Mesendoderm (in vitro differentiated cells): Measurements from ENCODE around the gene RPS6KB2.

Experiments
- DNase-seq: peaks from one replicate; pipeline ENCODE4 v3.0.0; 2013
- H2AK5ac ChIP-seq: 2 replicates; pipeline ENCODE4 v1.6.1; 2013; ENCODE audit warnings: low read length, inconsistent platforms
- H2BK120ac ChIP-seq: 2 replicates; pipeline ENCODE4 v1.6.1; 2013; ENCODE audit warnings: low read depth, mild to moderate bottlenecking, low read length, moderate library complexity, mixed read lengths
- H2BK15ac ChIP-seq: replicated peaks from 2 replicates; pipeline ENCODE4 v1.6.1; 2013; ENCODE audit warnings: low read depth, mild to moderate bottlenecking, moderate library complexity
- H2BK5ac ChIP-seq: 2 replicates; pipeline ENCODE4 v1.6.1; 2013; ENCODE audit warnings: low read length, inconsistent platforms
- H3K18ac ChIP-seq: 2 replicates; pipeline ENCODE4 v1.6.1; 2013; ENCODE audit warnings: mild to moderate bottlenecking, low read length, mixed read lengths
- H3K23ac ChIP-seq: one replicate; pipeline ENCODE4 v1.6.1; 2013; ENCODE audit warnings: low read length
- H3K27ac ChIP-seq: 2 replicates; pipeline ENCODE4 v1.5.1; 2013; ENCODE audit warnings: low read depth, mild to moderate bottlenecking, inconsistent platforms, low read length, moderate library complexity
- H3K27me3 ChIP-seq: 2 replicates; pipeline ENCODE4 v1.6.1; 2013; ENCODE audit warnings: low read length, control low read depth, mild to moderate bottlenecking, inconsistent platforms; ENCODE audit not compliant: insufficient read depth, poor library complexity
- H3K36me3 ChIP-seq: 2 replicates; pipeline ENCODE4 v1.6.1; 2013; ENCODE audit warnings: low read length, inconsistent platforms; ENCODE audit not compliant: control insufficient read depth, insufficient read depth
- H3K4ac ChIP-seq: one replicate; pipeline ENCODE4 v1.6.1; 2013; ENCODE audit warnings: low read depth, mild to moderate bottlenecking, low read length, moderate library complexity
- H3K4me1 ChIP-seq: 2 replicates; pipeline ENCODE4 v1.6.1; 2013; ENCODE audit warnings: low read depth, low read length, inconsistent platforms; ENCODE audit not compliant: control insufficient read depth
- H3K4me2 ChIP-seq: 2 replicates; pipeline ENCODE4 v1.6.1; 2013; ENCODE audit warnings: low read length
- H3K4me3 ChIP-seq: 2 replicates; pipeline ENCODE4 v1.5.1; 2013; ENCODE audit warnings: mild to moderate bottlenecking, low read length
- H3K56ac ChIP-seq: one replicate; pipeline ENCODE4 v1.6.1; 2013; ENCODE audit warnings: low read length
- H3K79me1 ChIP-seq: 2 replicates; pipeline ENCODE4 v1.6.1; 2013; ENCODE audit warnings: low read length, inconsistent platforms
- H3K79me2 ChIP-seq: 2 replicates; pipeline ENCODE4 v1.6.1; 2013; ENCODE audit warnings: mild to moderate bottlenecking, low read length; ENCODE audit not compliant: control insufficient read depth, insufficient read depth
- H3K9ac ChIP-seq: 2 replicates; pipeline ENCODE4 v1.6.1; 2013; ENCODE audit warnings: low read length, inconsistent platforms
- H4K5ac ChIP-seq: one replicate; pipeline ENCODE4 v1.6.1; 2013; ENCODE audit warnings: low read length
- H4K8ac ChIP-seq: one replicate; pipeline ENCODE4 v1.6.1; 2013; ENCODE audit warnings: low read depth, mild to moderate bottlenecking, control low read depth, low read length, moderate library complexity
- WGBS: extraction: QIAGEN DNeasy Blood & Tissue Kit; methylation state at CpG from one replicate; pipeline ENCODE4 v1.1.7; 2013; ENCODE audit warnings: low lambda C conversion rate, missing lambda C conversion rate; ENCODE audit not compliant: insufficient coverage; ENCODE audit errors: extremely low coverage; 5-methylcytosine and 5-hydroxymethylcytosine counted together

The RPS6KB2 gene

GRCh38 chr11:67482275-67482826, 54.1 kb downstream of the RPS6KB2 start:
- Histone ChIP-seq H3K27me3 (no peaks in the 10 kb centered on the region), H2AK5ac (no peak overlapping the region), H3K4me2 (peak overlapping the region; percentile 62), H3K79me2 (no peaks in the 10 kb centered on the region), H3K79me1 (peaks cover 1% of the 10 kb centered on the region), H4K8ac (no peak overlapping the region), H3K18ac (no peak overlapping the region), H3K56ac (peak overlapping the region; percentile 76), H3K23ac (no peak overlapping the region), H2BK5ac (no peak overlapping the region), H3K4ac (no peak overlapping the region), H3K4me3 (no peak overlapping the region), H3K27ac (no peak overlapping the region), H3K36me3 (no peaks in the 10 kb centered on the region), H2BK120ac (no peak overlapping the region), H2BK15ac (no peak overlapping the region), H4K5ac (no peak overlapping the region), H3K9ac (peak overlapping the region; percentile 59), H3K4me1 (no peaks in the 10 kb centered on the region)
- no CpG with 5 or more reads among the region's 19 CpGs for WGBS
- DNase-seq: no peak

- peaks cover 1% of the 10 kb centered on the region for H3K79me1 ChIP-seq
- H3K27me3 ChIP-seq: no peaks in the 10 kb centered on the region
- no peak within 1 kb of the TSS for H2BK5ac ChIP-seq
- H3K9ac ChIP-seq: peak within 1 kb of the TSS; percentile 76
- no peak within 1 kb of the TSS for H2AK5ac ChIP-seq
- no peak within 1 kb of the TSS for H2BK15ac ChIP-seq
- peak within 1 kb of the TSS; percentile 56 for H3K4me3 ChIP-seq
- no peak within 1 kb of the TSS for H4K8ac ChIP-seq
- no peak within 1 kb of the TSS for H2BK120ac ChIP-seq
- H3K23ac ChIP-seq: no peak within 1 kb of the TSS
- no peaks in the 10 kb centered on the region for H3K4me1 ChIP-seq
- peak within 1 kb of the TSS; percentile 62 for H3K4me2 ChIP-seq
- DNase-seq: peak; percentile 99
- H3K79me2 ChIP-seq: no peaks in the 10 kb centered on the region
- peak within 1 kb of the TSS; percentile 90 for H3K56ac ChIP-seq
- no CpG with 5 or more reads among the region's 60 CpGs for WGBS
- no peak within 1 kb of the TSS for H4K5ac ChIP-seq
- H3K18ac ChIP-seq: no peak within 1 kb of the TSS
- H3K36me3 ChIP-seq: no peaks in the 10 kb centered on the region
- no peak within 1 kb of the TSS for H3K4ac ChIP-seq
- H3K27ac ChIP-seq: no peak within 1 kb of the TSS
Observed at GRCh38 chr11:67482827-67483798, 54.8 kb downstream of the RPS6KB2 start, which contains the start of gene AIP. Gene AIP, plus strand, starts transcription at chr11:67483026. Its CDS starts 133 bp downstream, at chr11:67483159.

GRCh38 chr11:67483831-67484665, 55.8 kb downstream of the RPS6KB2 start:
- no peak overlapping the region for H4K5ac ChIP-seq
- H3K4me1 ChIP-seq: no peaks in the 10 kb centered on the region
- no peak overlapping the region for H3K4me2 ChIP-seq
- no CpG with 5 or more reads among the region's 16 CpGs for WGBS
- H3K18ac ChIP-seq: no peak overlapping the region
- H3K9ac ChIP-seq: no peak overlapping the region
- no peaks in the 10 kb centered on the region for H3K36me3 ChIP-seq
- no peak overlapping the region for H3K4me3 ChIP-seq
- no peak overlapping the region for H3K4ac ChIP-seq
- H3K56ac ChIP-seq: no peak overlapping the region
- no peak overlapping the region for H2BK5ac ChIP-seq
- no peak overlapping the region for H2BK120ac ChIP-seq
- no peaks in the 10 kb centered on the region for H3K79me2 ChIP-seq
- H3K27me3 ChIP-seq: no peaks in the 10 kb centered on the region
- no peak overlapping the region for H3K27ac ChIP-seq
- peaks cover 1% of the 10 kb centered on the region for H3K79me1 ChIP-seq
- H2BK15ac ChIP-seq: no peak overlapping the region
- no peak overlapping the region for H2AK5ac ChIP-seq
- no peak for DNase-seq
- no peak overlapping the region for H3K23ac ChIP-seq
- H4K8ac ChIP-seq: no peak overlapping the region

- no peak overlapping the region for H3K27ac ChIP-seq
- no peaks in the 10 kb centered on the region for H3K79me2 ChIP-seq
- WGBS: no CpG with 5 or more reads among the region's 11 CpGs
Observed at GRCh38 chr11:67484847-67485311, 56.6 kb downstream of the RPS6KB2 start.

More at GRCh38 chr11:67484847-67485311, 56.6 kb downstream of the RPS6KB2 start:
- Histone ChIP-seq H3K9ac (no peak overlapping the region), H2BK15ac (no peak overlapping the region), H2BK120ac (no peak overlapping the region), H3K79me1 (peaks cover 1% of the 10 kb centered on the region), H3K4me2 (no peak overlapping the region), H3K56ac (no peak overlapping the region), H3K4ac (no peak overlapping the region), H3K23ac (no peak overlapping the region), H2AK5ac (no peak overlapping the region), H3K4me1 (no peaks in the 10 kb centered on the region), H4K5ac (no peak overlapping the region), H2BK5ac (no peak overlapping the region), H3K18ac (no peak overlapping the region), H3K4me3 (no peak overlapping the region), H3K27me3 (no peaks in the 10 kb centered on the region), H3K36me3 (no peaks in the 10 kb centered on the region), H4K8ac (no peak overlapping the region)
- DNase-seq: no peak
